NCI-H2029 treated with DMSO at 0.1 percent for 48 hours (cell line): Measurements from ENCODE around the gene NTRK1.
"Not testable (repeated sequence)": the region's sequence is repeated elsewhere in the genome, so short reads cannot be mapped to it uniquely, and the experiment has no call there.

Experiments used
- DNase-seq: peaks from one replicate; lab custom pipeline; 2025; lab: John Stamatoyannopoulos, UW

NTRK1 gene

GRCh38 chr1:156913809-156914387 is 53.2 kb downstream of the NTRK1 start:
- DNase-seq, result no peak

GRCh38 chr1:156914440-156914856 is 53.8 kb downstream of the NTRK1 start:
- no peak for DNase-seq

DNA sequence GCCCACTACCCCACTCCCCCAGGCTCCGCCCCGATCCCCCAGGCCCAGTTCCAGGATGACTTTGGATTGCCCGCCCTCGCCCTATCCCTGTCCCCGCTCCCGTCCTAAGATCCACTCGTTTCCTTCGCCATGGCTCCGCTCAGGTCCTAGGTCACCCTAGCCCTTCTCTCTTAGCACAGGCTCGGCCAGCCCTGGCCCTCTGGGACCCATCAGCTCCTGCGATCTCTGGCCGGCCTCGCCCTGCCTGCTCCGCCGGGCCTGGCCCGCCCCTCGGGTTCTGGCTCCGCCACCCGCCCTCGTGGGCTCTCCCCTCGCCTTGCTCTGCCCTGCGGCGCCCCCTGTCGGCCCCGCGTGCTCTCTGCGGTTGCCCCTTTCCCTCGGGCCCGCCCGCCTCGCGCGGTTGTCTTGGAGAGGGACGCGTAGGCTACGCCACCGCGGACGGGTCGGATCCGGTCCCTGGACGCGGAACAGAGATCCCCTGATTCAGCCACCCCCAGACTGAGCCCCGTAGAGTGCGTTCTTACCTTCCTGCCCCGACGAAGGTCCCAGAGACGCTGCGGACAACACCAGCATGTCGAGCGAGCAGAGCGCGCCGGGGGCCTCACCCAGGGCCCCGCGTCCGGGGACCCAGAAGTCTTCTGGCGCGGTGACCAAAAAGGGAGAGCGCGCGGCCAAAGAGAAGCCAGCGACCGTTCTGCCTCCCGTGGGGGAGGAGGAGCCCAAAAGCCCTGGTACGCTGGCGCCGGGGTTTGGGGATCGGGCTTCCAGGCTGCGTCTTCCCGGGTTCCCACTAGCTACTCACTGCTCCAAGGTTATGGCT is 59.8 kb downstream of the NTRK1 start, which contains the start of gene LRRC71:
Gene LRRC71 (plus strand): TSS at position 400 of the 820 bp plus-strand sequence. CDS start 172 bp downstream, at position 572.
- DNase-seq, result no peak

GRCh38 chr1:156921053-156921529 is 60.4 kb downstream of the NTRK1 start:
- DNase-seq, result no peak

GRCh38 chr1:156922986-156923669 is 62.5 kb downstream of the NTRK1 start:
- DNase-seq, result peak; percentile 47

DNA sequence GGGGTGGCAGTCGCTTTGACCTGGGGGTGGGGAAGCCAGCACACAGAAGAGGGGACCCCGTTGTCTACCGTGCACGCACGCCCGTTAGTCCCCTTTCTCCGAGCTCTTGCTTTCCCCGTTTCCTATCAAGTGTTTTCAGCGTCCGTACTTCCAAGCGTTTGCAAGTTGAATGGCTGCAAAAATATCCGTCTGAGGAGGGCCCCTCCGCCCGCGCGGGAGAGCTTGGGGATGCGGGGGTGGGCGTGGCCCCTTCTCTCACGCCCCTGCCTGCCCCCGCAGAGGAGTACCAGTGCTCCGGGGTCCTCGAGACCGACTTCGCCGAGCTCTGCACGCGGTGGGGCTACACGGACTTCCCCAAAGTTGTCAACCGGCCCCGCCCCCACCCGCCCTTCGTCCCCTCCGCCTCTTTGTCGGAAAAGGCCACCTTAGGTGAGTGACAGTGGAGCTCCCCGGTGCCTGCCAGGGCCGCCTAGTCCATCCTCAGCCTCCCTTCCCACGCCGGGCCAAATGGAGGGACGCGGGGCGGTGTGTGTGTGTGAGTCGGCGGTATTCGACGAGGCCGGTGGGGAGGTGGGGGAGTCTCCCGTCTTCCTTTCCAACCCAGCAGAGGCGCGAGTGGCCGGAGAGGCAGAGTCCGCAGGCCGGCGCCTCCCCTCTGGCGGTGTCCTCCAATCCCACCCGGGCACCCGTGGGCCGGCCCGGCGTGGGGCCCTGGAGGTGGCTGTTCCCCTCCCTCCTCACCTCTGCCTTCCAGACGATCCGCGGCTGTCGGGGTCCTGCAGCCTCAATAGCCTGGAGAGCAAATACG is 63.2 kb downstream of the NTRK1 start:
- DNase-seq, result no peak

GRCh38 chr1:156924478-156925153 is 64.0 kb downstream of the NTRK1 start:
- no peak for DNase-seq

DNA sequence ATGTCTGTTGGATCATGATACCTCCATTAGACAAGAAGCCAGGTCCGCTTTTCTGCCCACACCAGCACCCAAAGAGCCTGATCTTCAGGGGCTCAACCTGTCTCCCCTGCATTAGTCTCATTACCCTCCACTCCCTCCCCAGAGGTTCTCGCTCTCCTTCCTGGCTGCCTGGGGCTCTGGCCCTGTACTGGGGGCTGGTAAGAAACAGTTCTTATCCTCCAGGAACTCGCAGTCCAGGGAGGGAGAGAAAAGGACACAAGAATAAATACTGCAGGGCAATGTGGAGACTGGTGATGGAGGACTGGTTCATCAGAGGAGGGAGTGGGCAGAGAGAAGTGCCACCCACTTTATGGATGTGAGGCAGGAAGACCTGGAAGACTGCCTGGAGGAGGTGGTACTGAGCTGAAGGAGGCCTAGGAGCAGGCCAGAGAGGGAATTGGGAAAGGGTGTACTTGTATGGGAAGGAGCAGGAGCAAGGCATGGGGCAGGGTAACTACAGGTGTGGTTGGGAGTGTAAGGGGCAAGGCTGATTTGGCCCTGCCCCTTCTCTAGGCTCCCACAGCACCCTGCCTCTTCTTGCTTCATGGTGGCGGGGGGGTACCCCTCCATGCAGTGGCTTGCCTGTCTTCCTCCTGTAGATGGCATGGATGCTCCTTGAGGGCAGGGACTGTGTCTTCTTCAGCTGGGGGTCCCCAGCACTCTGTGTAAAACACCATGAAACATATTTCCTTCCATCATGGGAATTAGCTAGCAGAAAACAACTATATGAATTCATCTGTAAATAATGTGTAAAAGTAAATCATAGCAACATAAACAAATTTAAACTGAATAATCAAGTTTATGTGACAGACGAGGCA is 64.7 kb downstream of the NTRK1 start:
- DNase-seq, result no peak

GRCh38 chr1:156926175-156926574 is 65.5 kb downstream of the NTRK1 start:
- peak; percentile 78 for DNase-seq

DNA sequence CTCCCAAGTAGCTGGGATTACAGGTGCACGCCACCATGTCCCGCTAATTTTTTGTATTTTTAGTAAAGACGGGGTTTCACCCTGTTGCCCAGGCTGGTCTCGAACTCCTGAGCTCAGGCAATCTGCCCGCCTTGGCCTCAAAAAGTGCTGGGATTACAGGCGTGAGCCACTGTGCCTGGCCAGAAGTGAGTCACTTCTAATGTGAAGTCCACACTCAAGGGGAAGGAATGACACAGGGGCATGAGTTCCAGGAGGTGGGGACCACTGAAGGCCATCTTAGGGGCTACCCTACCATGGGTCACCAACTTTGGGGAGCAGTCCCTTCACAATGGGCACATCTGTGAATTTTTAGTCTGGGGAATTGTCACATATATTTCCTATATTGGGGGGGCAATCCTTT is 66.0 kb downstream of the NTRK1 start:
- DNase-seq, result not testable (repeated sequence)

DNA sequence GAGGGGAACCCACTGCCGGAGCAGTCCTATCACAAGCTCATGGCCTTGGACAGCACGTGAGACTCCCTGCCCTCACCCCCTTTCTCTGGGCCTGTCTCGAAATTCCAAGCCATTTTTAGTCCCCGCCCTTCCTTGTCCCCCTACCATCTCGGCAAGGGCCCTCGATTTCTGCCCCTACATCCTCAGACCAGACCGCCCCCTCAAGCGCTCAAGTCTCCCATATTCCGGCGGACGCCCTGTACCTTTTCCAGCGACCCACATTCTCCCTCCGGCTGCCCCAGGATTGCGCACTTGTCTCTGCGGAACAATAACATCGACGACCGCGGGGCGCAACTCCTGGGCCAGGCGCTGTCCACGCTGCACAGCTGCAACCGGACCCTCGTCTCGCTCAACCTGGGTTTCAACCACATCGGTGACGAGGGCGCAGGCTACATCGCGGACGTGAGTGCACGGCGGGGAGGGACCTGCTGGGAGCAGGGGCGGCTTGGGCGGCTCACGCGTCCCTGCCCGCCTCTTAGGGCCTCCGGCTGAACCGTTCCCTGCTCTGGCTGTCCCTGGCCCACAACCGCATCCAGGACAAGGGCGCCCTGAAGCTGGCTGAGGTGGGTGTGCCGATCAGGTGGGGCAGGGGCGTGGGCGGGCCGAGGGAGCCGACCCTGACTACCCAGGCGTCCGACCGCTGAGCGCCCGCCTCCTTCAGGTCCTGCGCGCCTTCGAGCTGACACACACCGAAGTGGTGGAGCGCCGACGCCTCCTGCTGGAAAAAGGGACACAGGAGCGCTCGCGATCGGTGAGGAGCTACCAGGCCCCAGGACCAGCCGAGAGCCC is 66.8 kb downstream of the NTRK1 start:
- DNase-seq, result peak; percentile 26

DNA sequence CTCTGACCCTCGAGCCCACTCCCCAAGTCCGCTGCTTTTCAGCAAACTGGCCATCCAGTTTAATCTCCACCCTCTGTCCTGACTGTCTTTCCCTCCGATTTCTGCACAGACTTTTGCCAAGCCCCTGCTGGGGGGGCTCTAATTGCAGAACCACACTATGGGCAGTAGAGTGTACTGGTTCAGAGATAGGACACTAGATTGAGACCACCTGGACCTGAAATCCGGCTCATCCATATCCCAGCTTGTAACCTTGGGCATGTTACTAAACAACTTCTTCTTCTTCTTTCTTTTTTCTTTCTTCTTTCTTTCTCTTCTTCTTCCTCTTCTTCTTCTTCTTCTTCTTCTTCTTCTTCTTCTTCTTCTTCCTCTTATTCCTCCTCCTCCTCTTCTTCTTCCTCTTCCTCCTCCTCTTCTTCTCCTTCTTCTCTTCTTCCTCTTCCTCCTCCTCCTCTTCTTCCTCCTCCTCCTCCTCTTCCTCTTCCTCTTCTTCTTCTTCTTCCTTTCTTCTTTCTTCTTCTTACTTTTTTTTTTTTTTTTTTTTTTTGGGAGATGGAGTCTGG is 67.5 kb downstream of the NTRK1 start:
- no peak for DNase-seq

DNA sequence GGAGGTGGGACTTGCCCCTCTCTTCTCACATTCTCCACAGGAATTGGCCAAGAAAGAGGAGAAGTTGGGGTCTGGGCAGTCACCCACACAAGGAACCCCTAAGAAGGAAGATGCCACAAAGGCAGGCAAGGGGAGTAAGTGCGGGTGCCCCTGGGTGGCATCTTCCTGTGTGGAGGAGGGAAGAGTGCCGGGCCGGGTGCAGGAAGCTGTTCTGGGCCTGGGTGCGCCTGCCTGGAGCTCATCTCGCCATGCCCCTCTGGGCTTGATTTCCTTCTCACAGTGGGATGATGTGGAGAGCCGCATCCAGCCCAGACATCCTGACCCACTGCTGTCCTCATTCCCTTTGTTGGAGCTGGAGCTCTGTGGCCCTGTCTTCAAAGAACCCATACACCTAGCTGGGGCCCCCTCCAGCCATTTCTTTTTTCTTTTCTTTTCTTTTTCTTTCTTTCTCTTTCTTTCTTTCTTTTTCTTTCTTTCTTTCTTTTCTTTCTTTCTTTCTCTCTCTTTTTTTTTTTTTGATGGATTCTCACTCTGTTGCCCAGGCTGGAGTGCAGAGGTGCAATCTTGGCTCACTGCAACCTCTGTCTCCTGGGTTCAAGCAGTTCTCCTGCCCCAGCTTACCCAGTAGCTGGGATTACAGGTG is 69.1 kb downstream of the NTRK1 start:
- no peak for DNase-seq

GRCh38 chr1:156930483-156930882 is 69.8 kb downstream of the NTRK1 start:
- DNase-seq, result no peak
